H1 (cell line): Measurements from ENCODE around the gene HOXA11. TPM values are rescaled to one million over a fixed set of nuclear protein-coding genes. Genes with fewer than 3 reads are reported as not detected.

Experiments
- CTCF ChIA-PET: fragments of 300-600 bp; sonication (Branson Sonifier 250); formaldehyde crosslinking; loops from one replicate; lab custom pipeline; 2021; ENCODE audit not compliant: partially characterized antibody; lab: Charles Lee
- POLR2A ChIA-PET: fragments of 300-600 bp; sonication (Branson Sonifier 250); formaldehyde crosslinking; loops from one replicate; lab custom pipeline; 2021; ENCODE audit warnings: inconsistent platforms; ENCODE audit not compliant: partially characterized antibody; lab: Charles Lee
- DNase-seq, 2 experiments: peaks; one replicate each; pipeline versions ENCODE4 v3.0.0 to v3.0.0-alpha.2; 2010 to 2022; ENCODE audit warnings: low spot score in 2 of 2, low read depth in 1 of 2, mixed read lengths in 1 of 2
- FAIRE-seq: peaks from 2 replicates; lab custom pipeline; 2011; peaks lifted over from hg19 to GRCh38; lab: Jason Lieb, UNC
- H2AFZ ChIP-seq: 2 replicates; pipeline ENCODE4 v1.8.1; 2012; ENCODE audit warnings: low read length, inconsistent platforms
- H2AK5ac ChIP-seq: 2 replicates; pipeline ENCODE4 v1.6.1; 2013; ENCODE audit warnings: low read depth, low read length
- H2BK120ac ChIP-seq: replicated peaks from 2 replicates; pipeline ENCODE3; 2013; ENCODE audit warnings: low read depth, low read length, inconsistent platforms
- H2BK12ac ChIP-seq: 2 replicates; pipeline ENCODE4 v1.6.1; 2013; ENCODE audit warnings: low read depth, low read length
- H2BK15ac ChIP-seq: 2 replicates; pipeline ENCODE4 v1.6.1; 2013; ENCODE audit warnings: low read length
- H2BK20ac ChIP-seq: 2 replicates; pipeline ENCODE4 v1.6.1; 2013; ENCODE audit warnings: low read length
- H2BK5ac ChIP-seq: 2 replicates; pipeline ENCODE4 v1.6.1; 2013; ENCODE audit warnings: low read depth, low read length
- H3K14ac ChIP-seq: 2 replicates; pipeline ENCODE4 v1.6.1; 2013; ENCODE audit warnings: inconsistent platforms; ENCODE audit not compliant: insufficient read length
- H3K18ac ChIP-seq: 2 replicates; pipeline ENCODE4 v1.6.1; 2013; ENCODE audit warnings: low read length; ENCODE audit errors: extremely low read depth
- H3K23ac ChIP-seq: 2 replicates; pipeline ENCODE4 v1.6.1; 2013; ENCODE audit warnings: inconsistent platforms; ENCODE audit not compliant: insufficient read length
- H3K23me2 ChIP-seq: 2 replicates; pipeline ENCODE4 v1.6.1; 2013; ENCODE audit warnings: low read depth, low read length
- H3K27ac ChIP-seq: 2 replicates; pipeline ENCODE4 v1.6.1; 2011; ENCODE audit warnings: low read depth, low read length, inconsistent platforms
- H3K27me3 ChIP-seq, 4 experiments: replicated peaks in 1 of 4; 1 replicate in 1 of 4; 2 replicates in 3 of 4; pipeline versions ENCODE4 v1.6.1 to v1.8.1; 2011 to 2013; ENCODE audit warnings: low read length in 3 of 4, mild to moderate bottlenecking in 3 of 4, inconsistent platforms in 2 of 4, mixed read lengths in 2 of 4, moderate library complexity in 1 of 4; ENCODE audit not compliant: control insufficient read depth in 3 of 4, insufficient read depth in 3 of 4; ENCODE audit errors: extremely low read depth in 1 of 4
- H3K36me3 ChIP-seq, 4 experiments: 2 replicates each; pipeline versions ENCODE4 v1.6.1 to v1.8.1; 2011 to 2013; ENCODE audit warnings: mild to moderate bottlenecking in 4 of 4, low read length in 3 of 4, moderate library complexity in 2 of 4, control low read depth in 1 of 4, inconsistent platforms in 1 of 4; ENCODE audit not compliant: insufficient read depth in 4 of 4, control insufficient read depth in 2 of 4
- H3K4ac ChIP-seq: replicated peaks from 2 replicates; pipeline ENCODE3; 2013; ENCODE audit warnings: low read length, low read depth, mixed read lengths, inconsistent platforms; ENCODE audit not compliant: insufficient read length
- H3K4me1 ChIP-seq, 4 experiments: replicated peaks in 1 of 4; 1 replicate in 1 of 4; 2 replicates in 3 of 4; pipeline versions ENCODE4 v1.6.1 to v1.8.1; 2011 to 2013; ENCODE audit warnings: low read length in 3 of 4, inconsistent platforms in 2 of 4, mixed read lengths in 1 of 4; ENCODE audit not compliant: insufficient read depth in 4 of 4, control insufficient read depth in 3 of 4
- H3K4me2 ChIP-seq, 2 experiments: 2 replicates each; pipeline versions ENCODE4 v1.6.1 to v1.8.1; 2011 to 2013; ENCODE audit warnings: low read depth in 2 of 2, low read length in 2 of 2, control low read depth in 1 of 2, inconsistent platforms in 1 of 2, mild to moderate bottlenecking in 1 of 2; ENCODE audit not compliant: insufficient read depth in 1 of 2
- H3K4me3 ChIP-seq, 4 experiments: fragments of 200-600, 300-600 bp in 1 of 4; sonication (generic), shearing (Covaris generic), sonication (Bioruptor Twin) in 1 of 4; 2 replicates each; pipeline versions ENCODE4 v1.5.1 to v1.8.1; 2011 to 2016; ENCODE audit warnings: low read length in 4 of 4, low read depth in 3 of 4, control low read depth in 2 of 4, inconsistent platforms in 2 of 4, mild to moderate bottlenecking in 2 of 4, mixed read lengths in 1 of 4, moderate library complexity in 1 of 4; ENCODE audit not compliant: insufficient read depth in 2 of 4; ENCODE audit errors: extremely low read depth in 1 of 4
- H3K56ac ChIP-seq: replicated peaks from 2 replicates; pipeline ENCODE3; 2013; ENCODE audit warnings: low read depth, mild to moderate bottlenecking, mixed read lengths, low read length, inconsistent platforms; ENCODE audit not compliant: insufficient read length
- H3K79me1 ChIP-seq: 2 replicates; pipeline ENCODE4 v1.6.1; 2013; ENCODE audit warnings: low read depth, low read length, control low read depth
- H3K79me2 ChIP-seq, 2 experiments: 2 replicates each; pipeline versions ENCODE4 v1.6.1 to v1.8.1; 2012 to 2013; ENCODE audit warnings: low read length in 2 of 2, mild to moderate bottlenecking in 2 of 2, inconsistent platforms in 1 of 2; ENCODE audit not compliant: insufficient read depth in 2 of 2, control insufficient read depth in 1 of 2
- H3K9ac ChIP-seq, 4 experiments: replicated peaks in 1 of 4; 1 replicate in 1 of 4; 2 replicates in 3 of 4; pipeline versions ENCODE4 v1.6.1 to v1.8.1; 2011 to 2013; ENCODE audit warnings: low read depth in 3 of 4, low read length in 3 of 4, control low read depth in 2 of 4, mild to moderate bottlenecking in 2 of 4, moderate library complexity in 2 of 4, inconsistent platforms in 1 of 4; ENCODE audit errors: extremely low read depth in 1 of 4
- H3K9me3 ChIP-seq, 2 experiments: 2 replicates each; pipeline versions ENCODE4 v1.6.1 to v1.8.1; 2012 to 2013; ENCODE audit warnings: mild to moderate bottlenecking in 2 of 2, moderate library complexity in 2 of 2, control low read depth in 1 of 2, inconsistent platforms in 1 of 2, low read depth in 1 of 2, low read length in 1 of 2, mixed read lengths in 1 of 2; ENCODE audit not compliant: insufficient read depth in 2 of 2
- H4K20me1 ChIP-seq, 2 experiments: replicated peaks in 1 of 2; 2 replicates each; pipeline versions ENCODE3 to v1.8.1; 2011 to 2013; ENCODE audit warnings: inconsistent platforms in 2 of 2, low read length in 2 of 2, mild to moderate bottlenecking in 1 of 2; ENCODE audit not compliant: insufficient read depth in 2 of 2, control insufficient read depth in 1 of 2
- H4K5ac ChIP-seq: 2 replicates; pipeline ENCODE4 v1.6.1; 2013; ENCODE audit warnings: low read length, low read depth, mixed read lengths, inconsistent platforms; ENCODE audit not compliant: insufficient read length
- H4K8ac ChIP-seq: 2 replicates; pipeline ENCODE4 v1.8.0; 2013; ENCODE audit warnings: mild to moderate bottlenecking, moderate library complexity, low read length, inconsistent platforms; ENCODE audit not compliant: insufficient read depth; ENCODE audit errors: extremely low read depth
- H4K91ac ChIP-seq: replicated peaks from 2 replicates; pipeline ENCODE3; 2013; ENCODE audit warnings: low read length, mixed read lengths, inconsistent platforms; ENCODE audit not compliant: insufficient read length
- ASH2L ChIP-seq: fragments of 200-600, 300-600 bp; sonication (generic); IDR thresholded peaks from one replicate; pipeline ENCODE4 v1.7.1; 2017; ENCODE audit warnings: low read length
- CTCF ChIP-seq, 3 experiments: IDR thresholded peaks; 1 replicate in 2 of 3; 2 replicates in 1 of 3; pipeline versions ENCODE4 v1.5.1 to v1.6.1; 2011; ENCODE audit warnings: low read length in 3 of 3, mild to moderate bottlenecking in 3 of 3, inconsistent platforms in 2 of 3, low read depth in 1 of 3, moderate library complexity in 1 of 3; ENCODE audit not compliant: insufficient read depth in 1 of 3; ENCODE audit errors: control extremely low read depth in 1 of 3
- E2F6 ChIP-seq: IDR thresholded peaks from 2 replicates; pipeline ENCODE4 v1.6.1; 2012; ENCODE audit warnings: inconsistent platforms
- EGR1 ChIP-seq: IDR thresholded peaks from 2 replicates; pipeline ENCODE4 v1.6.1; 2011; ENCODE audit warnings: low read depth, low read length, borderline replicate concordance
- RBBP5 ChIP-seq: IDR thresholded peaks from 2 replicates; pipeline ENCODE4 v1.7.1; 2012; ENCODE audit warnings: low read depth, mild to moderate bottlenecking, inconsistent platforms, low read length, moderate library complexity, borderline replicate concordance
- SIRT6 ChIP-seq: IDR thresholded peaks from one replicate; pipeline ENCODE4 v1.7.1; 2012; ENCODE audit warnings: low read length, inconsistent platforms
- SUZ12 ChIP-seq: fragments of 200-600 bp; sonication (generic); IDR thresholded peaks from 2 replicates; pipeline ENCODE4 v1.6.1; 2012; ENCODE audit warnings: mild to moderate bottlenecking, inconsistent platforms, low read length, moderate library complexity, mixed read lengths
- TBP ChIP-seq: IDR thresholded peaks from 2 replicates; pipeline ENCODE4 v1.6.1; 2011; ENCODE audit warnings: low read depth, low read length, improper control_type of control experiment
- WGBS, 2 experiments: shearing (Covaris generic) in 1 of 2; methylation state at CpG; one replicate each; pipeline versions ENCODE4 v1.1.6 to v1.1.7; 2013 to 2015; ENCODE audit warnings: low lambda C conversion rate in 2 of 2, mixed read lengths in 2 of 2, inconsistent platforms in 1 of 2, low coverage in 1 of 2, missing lambda C conversion rate in 1 of 2; ENCODE audit not compliant: insufficient replicate concordance in 2 of 2, insufficient coverage in 1 of 2, insufficient read length in 1 of 2; ENCODE audit errors: extremely low coverage in 1 of 2, missing lambda C conversion rate in 1 of 2; 5-methylcytosine and 5-hydroxymethylcytosine counted together
- polyA plus RNA-seq, 7 experiments: library from polyadenylated mRNA; depleted of rRNA in 3 of 7; stranded (reverse) in 5 of 7; unstranded in 2 of 7; fragments of >200 nt in 5 of 7; fragments of 200-250 nt in 2 of 7; gene quantifications; 1 replicate in 5 of 7; 2 replicates in 1 of 7; 4 replicates in 1 of 7; pipeline versions ENCODE4 v1.2.1 to v1.2.3, GENCODE V29; 2011 to 2013; ENCODE audit warnings: missing spikeins in 2 of 7, mixed read lengths in 2 of 7
- total RNA-seq: library from RNA; stranded (reverse); fragmentation: NEBNext Ultra II Directional; extraction: Animal tissue kit (Norgen Biotek cat#: 25700); gene quantifications from 2 replicates; pipeline ENCODE4 v1.2.1, GENCODE V29; 2021

HOXA11 gene
- total and polyA plus RNA-seq, 2 of the 8 experiments (the other 6 are each of a cell fraction or from before 2014, with no cell fraction given) = not detected

DNA sequence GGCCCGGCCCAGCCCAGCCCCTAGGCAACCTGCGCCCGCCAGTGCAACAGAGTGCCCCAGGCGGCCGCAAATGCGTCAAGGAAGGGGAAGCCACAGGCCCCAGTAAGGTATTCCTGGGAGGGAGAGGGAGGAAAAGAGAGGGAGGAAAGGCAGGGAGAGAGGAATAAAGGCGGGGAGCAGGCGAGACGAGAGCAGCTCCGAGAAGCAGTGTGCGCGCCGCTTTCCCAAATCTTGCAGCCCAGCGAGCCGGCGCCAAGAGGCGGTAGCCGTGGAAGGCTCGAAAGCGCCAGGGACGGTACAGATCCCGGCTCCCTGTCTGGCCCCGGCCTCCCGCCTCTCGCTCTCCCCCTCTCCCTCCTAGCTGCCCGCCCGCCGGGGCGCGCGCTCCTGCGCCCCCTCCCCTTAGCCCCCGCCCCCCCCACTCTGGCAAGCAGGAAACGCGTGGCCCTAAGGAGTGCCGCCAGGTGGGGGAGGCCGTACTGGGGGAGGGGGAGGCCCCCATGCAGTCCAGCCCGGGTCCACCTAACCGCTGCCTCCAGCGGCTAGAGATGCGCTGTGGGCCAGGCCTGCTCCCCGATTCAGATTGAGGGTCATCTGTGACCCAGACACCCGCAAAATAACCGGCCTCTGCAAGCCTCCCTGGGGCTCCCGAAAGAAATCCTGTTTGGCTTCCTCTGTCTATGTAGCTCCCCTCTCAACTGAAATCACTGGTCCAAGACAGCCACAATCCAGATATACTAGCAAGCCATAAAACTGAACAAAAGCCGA is 15.2 kb downstream of the HOXA11 start:
- DNase-seq (no peak), FAIRE-seq (no peak)
- Histone ChIP-seq H3K4me3 (no peak overlapping the region), H2BK12ac (no peak overlapping the region), H2AFZ (no peak overlapping the region), H3K9ac (no peak overlapping the region), H2BK5ac (no peak overlapping the region), H3K9me3 (peaks cover 0 to 6% of the 10 kb centered on the region in 2 experiments; a peak in 1 of 4 replicates), H4K8ac (no peak overlapping the region; the same call in 1 of the 2 replicates), H3K23me2 (no peaks in the 10 kb centered on the region; the same call in 1 of the 2 replicates), H2BK120ac (no peak overlapping the region), H3K27me3 (peaks cover 95 to 100% (median 100%) of the 10 kb centered on the region in 4 experiments), H3K4ac (no peak overlapping the region), H3K14ac (no peak overlapping the region), H2BK15ac (no peak overlapping the region), H4K91ac (no peak overlapping the region), H4K5ac (no peak overlapping the region), H2BK20ac (no peak overlapping the region), H3K27ac (no peak overlapping the region), H2AK5ac (no peak overlapping the region), H3K18ac (no peak overlapping the region), H3K56ac (no peak overlapping the region), H4K20me1 (peaks cover 31 to 51% of the 10 kb centered on the region in 2 experiments), H3K36me3 (peaks cover 0 to 27% (median 0%) of the 10 kb centered on the region in 4 experiments; a peak in 1 of 8 replicates), H3K79me1 (no peaks in the 10 kb centered on the region), H3K79me2 (no peaks in the 10 kb centered on the region), H3K4me1 (peaks cover 3 to 11% (median 4%) of the 10 kb centered on the region in 4 experiments; a peak in 5 of 7 replicates), H3K23ac (no peak overlapping the region), H3K4me2 (0 out of 4 replicates have a peak overlapping the region, but pooled peaks of 1 of the 2 experiments have one; percentile 14)
- ChIA-PET POLR2A (no interaction called here), CTCF (interaction anchor here (0.8 to 3.6 kb wide), 6 partner anchors 9 to 64 kb away, joined by 3 to 26 read pairs (median 4); no protein-coding TSS in a partner anchor)
- 9% methylated on average over 16 of the region's 46 CpGs; no CpG with 5 or more reads in 1 of the 2 experiments for WGBS, 2 experiments
- no peak for TF ChIP-seq E2F6
- peak; percentile 65; the same call in 1 of the 2 replicates for TF ChIP-seq EGR1
- TF ChIP-seq SIRT6 = no peak
- TF ChIP-seq ASH2L = peak; percentile 59
- 0 out of 2 replicates have a peak, but pooled peaks have one; percentile 19 for TF ChIP-seq TBP
- peak; percentile 94 for TF ChIP-seq SUZ12
- no peak for TF ChIP-seq CTCF (IDR thresholded peaks at IDR 0.05; ENCODE audit: control extremely low read depth in 1 of 3, insufficient read depth in 1 of 3, low read depth in 1 of 3, low read length in 3 of 3)
- no peak for TF ChIP-seq RBBP5
